Hepatocyte (in vitro differentiated cells): ENCODE data around the gene ACVR2A.

ENCODE experiments used
- CTCF ChIP-seq: fragments of 200-600 bp; sonication (generic); IDR thresholded peaks from 2 replicates; pipeline ENCODE4 v1.5.1; 2016; ENCODE audit warnings: antibody characterized with exemption, mild to moderate bottlenecking; ENCODE audit not compliant: poor library complexity
- EZH2 ChIP-seq: fragments of 200-600 bp; sonication (generic); IDR thresholded peaks from 2 replicates; pipeline ENCODE4 v1.6.1; 2016; ENCODE audit warnings: antibody characterized with exemption, mild to moderate bottlenecking, borderline replicate concordance
- EZH2phosphoT487 ChIP-seq: fragments of 200-600 bp; sonication (generic); IDR thresholded peaks from one replicate; pipeline ENCODE4 v1.6.1; 2018; ENCODE audit warnings: antibody characterized with exemption, mild to moderate bottlenecking, low read depth, moderate library complexity; ENCODE audit not compliant: unreplicated experiment, severe bottlenecking

GRCh38 chr2:147916723-147917122, 71.9 kb downstream of the ACVR2A start:
- TF ChIP-seq EZH2 (no peak), CTCF (no peak), EZH2phosphoT487 (no peak)
